ENCODE results near the gene INAFM1. TPM values are rescaled to one million over a fixed set of nuclear protein-coding genes. Genes with fewer than 3 reads are reported as not detected.

INAFM1 gene
- total RNA-seq, 1 experiment from 2014 or later, result 8.1 TPM

DNA sequence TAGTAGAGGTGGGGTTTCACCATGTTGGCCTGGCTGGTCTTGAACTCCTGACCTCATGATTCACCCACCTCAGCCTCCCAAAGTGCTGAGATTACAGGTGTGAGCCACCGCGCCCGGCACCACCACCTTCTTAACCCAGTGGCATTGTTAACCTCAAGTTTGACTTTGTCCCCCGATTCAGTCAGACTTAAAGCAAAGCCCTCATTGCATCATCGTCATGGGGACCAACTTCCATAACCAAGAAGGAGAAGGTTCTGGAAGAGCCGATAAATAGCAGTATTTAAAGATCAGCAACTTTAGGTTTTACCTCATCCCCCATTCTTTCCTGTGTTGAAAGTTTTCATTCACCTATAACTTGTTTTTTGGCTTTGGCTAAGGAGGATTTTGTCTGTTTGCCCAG lies 6.7 kb upstream of the INAFM1 start:
- no peak for DNase-seq (ENCODE audit: low spot score)
- ChIA-PET CTCF (no interaction called here), POLR2A (no interaction called here)
- Mint-ChIP-seq H3K4me3 (no peak overlapping the region), H3K36me3 (peaks cover 50% of the 10 kb centered on the region), H3K4me1 (peaks cover 10% of the 10 kb centered on the region), H3K27me3 (ENCODE audit: low read depth) (no peaks in the 10 kb centered on the region), H3K27ac (no peak overlapping the region), H3K9me3 (no peaks in the 10 kb centered on the region)
- ATAC-seq, result no peak
- TF ChIP-seq ZNF121 (CRISPR knock-in tag; IDR thresholded peaks at IDR 0.05), result no peak
- no peak for TF ChIP-seq FOXP1 (CRISPR knock-in tag; IDR thresholded peaks at IDR 0.05; ENCODE audit: borderline replicate concordance)
- TF ChIP-seq, protein P1, sequence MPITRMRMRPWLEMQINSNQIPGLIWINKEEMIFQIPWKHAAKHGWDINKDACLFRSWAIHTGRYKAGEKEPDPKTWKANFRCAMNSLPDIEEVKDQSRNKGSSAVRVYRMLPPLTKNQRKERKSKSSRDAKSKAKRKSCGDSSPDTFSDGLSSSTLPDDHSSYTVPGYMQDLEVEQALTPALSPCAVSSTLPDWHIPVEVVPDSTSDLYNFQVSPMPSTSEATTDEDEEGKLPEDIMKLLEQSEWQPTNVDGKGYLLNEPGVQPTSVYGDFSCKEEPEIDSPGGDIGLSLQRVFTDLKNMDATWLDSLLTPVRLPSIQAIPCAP (CRISPR knock-in tag; IDR thresholded peaks at IDR 0.05), result no peak

DNA sequence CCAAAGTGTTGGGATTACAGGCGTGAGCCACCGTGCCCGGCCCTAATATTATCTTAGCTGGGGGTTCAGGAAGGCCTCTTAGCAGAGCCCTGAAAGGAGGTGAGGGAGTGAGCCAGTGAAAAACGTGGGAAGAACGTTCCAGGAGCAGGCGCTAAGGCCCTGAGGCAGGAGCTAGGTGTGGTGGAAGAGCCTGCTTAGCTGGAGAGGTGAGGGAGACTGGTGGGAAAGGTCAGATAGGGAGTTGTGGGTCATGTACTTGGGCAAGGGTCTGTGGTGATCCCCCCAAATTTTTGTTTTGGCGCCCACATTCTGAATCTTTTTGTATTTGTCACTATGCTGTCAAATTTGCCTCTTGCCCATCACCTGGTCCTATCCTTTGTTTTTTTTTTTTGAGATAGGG lies 5.1 kb upstream of the INAFM1 start:
- POLR2A ChIA-PET, result no interaction called here
- CTCF ChIA-PET, result no interaction called here
- DNase-seq (ENCODE audit: low spot score), result no peak

DNA sequence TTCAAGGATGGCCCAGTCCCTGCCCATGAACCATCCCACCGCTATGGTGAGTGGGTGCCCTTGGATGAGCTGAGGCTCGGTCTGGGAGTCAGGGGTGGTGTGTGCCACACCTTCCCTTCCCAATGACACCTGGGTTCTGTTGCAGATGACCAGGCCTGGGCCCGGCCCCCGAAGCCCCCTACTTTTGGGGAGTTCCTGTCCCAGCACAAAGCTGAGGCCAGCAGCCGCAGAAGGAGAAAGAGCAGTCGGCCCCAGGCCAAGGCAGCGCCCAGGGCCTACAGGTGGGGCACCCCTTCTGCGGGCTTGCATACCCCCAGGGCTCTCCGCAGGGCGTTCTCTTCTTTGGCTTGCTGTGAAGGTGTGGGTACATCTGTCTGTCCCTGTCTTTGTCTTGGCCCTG lies 4.3 kb upstream of the INAFM1 start:
- H3K4me3 Mint-ChIP-seq, result no peak overlapping the region
- CTCF ChIA-PET, result no interaction called here
- TF ChIP-seq CREM (CRISPR knock-in tag; IDR thresholded peaks at IDR 0.05) (no peak), ZNF671 (CRISPR knock-in tag; IDR thresholded peaks at IDR 0.05) (no peak), SP1 (CRISPR knock-in tag; conservative IDR thresholded peaks at IDR 0.05) (no peak), ATF1 (CRISPR knock-in tag; IDR thresholded peaks at IDR 0.05) (no peak)
- TF ChIP-seq, protein P2, sequence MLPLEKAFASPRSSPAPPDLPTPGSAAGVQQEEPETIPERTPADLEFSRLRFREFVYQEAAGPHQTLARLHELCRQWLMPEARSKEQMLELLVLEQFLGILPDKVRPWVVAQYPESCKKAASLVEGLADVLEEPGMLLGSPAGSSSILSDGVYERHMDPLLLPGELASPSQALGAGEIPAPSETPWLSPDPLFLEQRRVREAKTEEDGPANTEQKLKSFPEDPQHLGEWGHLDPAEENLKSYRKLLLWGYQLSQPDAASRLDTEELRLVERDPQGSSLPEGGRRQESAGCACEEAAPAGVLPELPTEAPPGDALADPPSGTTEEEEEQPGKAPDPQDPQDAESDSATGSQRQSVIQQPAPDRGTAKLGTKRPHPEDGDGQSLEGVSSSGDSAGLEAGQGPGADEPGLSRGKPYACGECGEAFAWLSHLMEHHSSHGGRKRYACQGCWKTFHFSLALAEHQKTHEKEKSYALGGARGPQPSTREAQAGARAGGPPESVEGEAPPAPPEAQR (CRISPR knock-in tag; IDR thresholded peaks at IDR 0.05), result no peak
- TF ChIP-seq, protein P3, sequence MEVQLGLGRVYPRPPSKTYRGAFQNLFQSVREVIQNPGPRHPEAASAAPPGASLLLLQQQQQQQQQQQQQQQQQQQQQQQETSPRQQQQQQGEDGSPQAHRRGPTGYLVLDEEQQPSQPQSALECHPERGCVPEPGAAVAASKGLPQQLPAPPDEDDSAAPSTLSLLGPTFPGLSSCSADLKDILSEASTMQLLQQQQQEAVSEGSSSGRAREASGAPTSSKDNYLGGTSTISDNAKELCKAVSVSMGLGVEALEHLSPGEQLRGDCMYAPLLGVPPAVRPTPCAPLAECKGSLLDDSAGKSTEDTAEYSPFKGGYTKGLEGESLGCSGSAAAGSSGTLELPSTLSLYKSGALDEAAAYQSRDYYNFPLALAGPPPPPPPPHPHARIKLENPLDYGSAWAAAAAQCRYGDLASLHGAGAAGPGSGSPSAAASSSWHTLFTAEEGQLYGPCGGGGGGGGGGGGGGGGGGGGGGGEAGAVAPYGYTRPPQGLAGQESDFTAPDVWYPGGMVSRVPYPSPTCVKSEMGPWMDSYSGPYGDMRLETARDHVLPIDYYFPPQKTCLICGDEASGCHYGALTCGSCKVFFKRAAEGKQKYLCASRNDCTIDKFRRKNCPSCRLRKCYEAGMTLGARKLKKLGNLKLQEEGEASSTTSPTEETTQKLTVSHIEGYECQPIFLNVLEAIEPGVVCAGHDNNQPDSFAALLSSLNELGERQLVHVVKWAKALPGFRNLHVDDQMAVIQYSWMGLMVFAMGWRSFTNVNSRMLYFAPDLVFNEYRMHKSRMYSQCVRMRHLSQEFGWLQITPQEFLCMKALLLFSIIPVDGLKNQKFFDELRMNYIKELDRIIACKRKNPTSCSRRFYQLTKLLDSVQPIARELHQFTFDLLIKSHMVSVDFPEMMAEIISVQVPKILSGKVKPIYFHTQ (CRISPR knock-in tag; IDR thresholded peaks at IDR 0.05), result no peak
- TF ChIP-seq, protein P4, sequence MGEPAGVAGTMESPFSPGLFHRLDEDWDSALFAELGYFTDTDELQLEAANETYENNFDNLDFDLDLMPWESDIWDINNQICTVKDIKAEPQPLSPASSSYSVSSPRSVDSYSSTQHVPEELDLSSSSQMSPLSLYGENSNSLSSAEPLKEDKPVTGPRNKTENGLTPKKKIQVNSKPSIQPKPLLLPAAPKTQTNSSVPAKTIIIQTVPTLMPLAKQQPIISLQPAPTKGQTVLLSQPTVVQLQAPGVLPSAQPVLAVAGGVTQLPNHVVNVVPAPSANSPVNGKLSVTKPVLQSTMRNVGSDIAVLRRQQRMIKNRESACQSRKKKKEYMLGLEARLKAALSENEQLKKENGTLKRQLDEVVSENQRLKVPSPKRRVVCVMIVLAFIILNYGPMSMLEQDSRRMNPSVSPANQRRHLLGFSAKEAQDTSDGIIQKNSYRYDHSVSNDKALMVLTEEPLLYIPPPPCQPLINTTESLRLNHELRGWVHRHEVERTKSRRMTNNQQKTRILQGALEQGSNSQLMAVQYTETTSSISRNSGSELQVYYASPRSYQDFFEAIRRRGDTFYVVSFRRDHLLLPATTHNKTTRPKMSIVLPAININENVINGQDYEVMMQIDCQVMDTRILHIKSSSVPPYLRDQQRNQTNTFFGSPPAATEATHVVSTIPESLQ (CRISPR knock-in tag; IDR thresholded peaks at IDR 0.05), result no peak

More for the DNA sequence above, 5.1 kb upstream of the INAFM1 start:
- peaks cover 43% of the 10 kb centered on the region for H3K36me3 Mint-ChIP-seq
- no peak overlapping the region for H3K4me3 Mint-ChIP-seq
- TF ChIP-seq, protein P5, sequence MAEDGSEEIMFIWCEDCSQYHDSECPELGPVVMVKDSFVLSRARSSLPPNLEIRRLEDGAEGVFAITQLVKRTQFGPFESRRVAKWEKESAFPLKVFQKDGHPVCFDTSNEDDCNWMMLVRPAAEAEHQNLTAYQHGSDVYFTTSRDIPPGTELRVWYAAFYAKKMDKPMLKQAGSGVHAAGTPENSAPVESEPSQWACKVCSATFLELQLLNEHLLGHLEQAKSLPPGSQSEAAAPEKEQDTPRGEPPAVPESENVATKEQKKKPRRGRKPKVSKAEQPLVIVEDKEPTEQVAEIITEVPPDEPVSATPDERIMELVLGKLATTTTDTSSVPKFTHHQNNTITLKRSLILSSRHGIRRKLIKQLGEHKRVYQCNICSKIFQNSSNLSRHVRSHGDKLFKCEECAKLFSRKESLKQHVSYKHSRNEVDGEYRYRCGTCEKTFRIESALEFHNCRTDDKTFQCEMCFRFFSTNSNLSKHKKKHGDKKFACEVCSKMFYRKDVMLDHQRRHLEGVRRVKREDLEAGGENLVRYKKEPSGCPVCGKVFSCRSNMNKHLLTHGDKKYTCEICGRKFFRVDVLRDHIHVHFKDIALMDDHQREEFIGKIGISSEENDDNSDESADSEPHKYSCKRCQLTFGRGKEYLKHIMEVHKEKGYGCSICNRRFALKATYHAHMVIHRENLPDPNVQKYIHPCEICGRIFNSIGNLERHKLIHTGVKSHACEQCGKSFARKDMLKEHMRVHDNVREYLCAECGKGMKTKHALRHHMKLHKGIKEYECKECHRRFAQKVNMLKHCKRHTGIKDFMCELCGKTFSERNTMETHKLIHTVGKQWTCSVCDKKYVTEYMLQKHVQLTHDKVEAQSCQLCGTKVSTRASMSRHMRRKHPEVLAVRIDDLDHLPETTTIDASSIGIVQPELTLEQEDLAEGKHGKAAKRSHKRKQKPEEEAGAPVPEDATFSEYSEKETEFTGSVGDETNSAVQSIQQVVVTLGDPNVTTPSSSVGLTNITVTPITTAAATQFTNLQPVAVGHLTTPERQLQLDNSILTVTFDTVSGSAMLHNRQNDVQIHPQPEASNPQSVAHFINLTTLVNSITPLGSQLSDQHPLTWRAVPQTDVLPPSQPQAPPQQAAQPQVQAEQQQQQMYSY (CRISPR knock-in tag; IDR thresholded peaks at IDR 0.05), result no peak
- TF ChIP-seq, protein P3 (CRISPR knock-in tag; IDR thresholded peaks at IDR 0.05), result no peak
- no peak for TF ChIP-seq ZNF416 (CRISPR knock-in tag; IDR thresholded peaks at IDR 0.05)
- TF ChIP-seq, protein P6, sequence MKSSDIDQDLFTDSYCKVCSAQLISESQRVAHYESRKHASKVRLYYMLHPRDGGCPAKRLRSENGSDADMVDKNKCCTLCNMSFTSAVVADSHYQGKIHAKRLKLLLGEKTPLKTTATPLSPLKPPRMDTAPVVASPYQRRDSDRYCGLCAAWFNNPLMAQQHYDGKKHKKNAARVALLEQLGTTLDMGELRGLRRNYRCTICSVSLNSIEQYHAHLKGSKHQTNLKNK (CRISPR knock-in tag; IDR thresholded peaks at IDR 0.05), result no peak
- TF ChIP-seq NR3C1 (CRISPR knock-in tag; conservative IDR thresholded peaks at IDR 0.05; ENCODE audit: low read depth), result no peak
- no peak for TF ChIP-seq ZNF423 (CRISPR knock-in tag; IDR thresholded peaks at IDR 0.05)
- TF ChIP-seq, protein P7, sequence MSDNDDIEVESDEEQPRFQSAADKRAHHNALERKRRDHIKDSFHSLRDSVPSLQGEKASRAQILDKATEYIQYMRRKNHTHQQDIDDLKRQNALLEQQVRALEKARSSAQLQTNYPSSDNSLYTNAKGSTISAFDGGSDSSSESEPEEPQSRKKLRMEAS (CRISPR knock-in tag; IDR thresholded peaks at IDR 0.05), result no peak
- no peak for TF ChIP-seq FOXJ3 (CRISPR knock-in tag; IDR thresholded peaks at IDR 0.05; ENCODE audit: borderline replicate concordance)
- H3K4me1 Mint-ChIP-seq, result peaks cover 10% of the 10 kb centered on the region
- no peaks in the 10 kb centered on the region for H3K27me3 Mint-ChIP-seq (ENCODE audit: low read depth)
- no peak overlapping the region for H3K27ac Mint-ChIP-seq
- no peaks in the 10 kb centered on the region for H3K9me3 Mint-ChIP-seq
- no peak for ATAC-seq

More for the DNA sequence above, 4.3 kb upstream of the INAFM1 start:
- no peak for DNase-seq (ENCODE audit: low spot score)
- Mint-ChIP-seq H3K27ac (no peak overlapping the region; the same call in 1 of the 2 replicates), H3K9me3 (no peaks in the 10 kb centered on the region), H3K27me3 (ENCODE audit: low read depth) (peaks cover 4% of the 10 kb centered on the region), H3K36me3 (peaks cover 38% of the 10 kb centered on the region), H3K4me1 (peaks cover 12% of the 10 kb centered on the region)
- no peak for ATAC-seq
- POLR2A ChIA-PET, result no interaction called here

All from WTC11 (cell line).